Liver (tissue), 9 donors: ENCODE measurements around the gene SHOX. TPM values are rescaled to one million over a fixed set of nuclear protein-coding genes. Genes with fewer than 3 reads are reported as not detected.

Experiments used
- DNase-seq: peaks from one replicate; pipeline ENCODE4 v3.0.0-alpha.2; 2017; ENCODE audit warnings: low spot score
- H3K27ac ChIP-seq, 2 donors: one replicate each; pipeline ENCODE4 v1.7.0; 2013; ENCODE audit warnings: inconsistent platforms in 2 of 2, low read length in 2 of 2, control low read depth in 1 of 2, low read depth in 1 of 2, mild to moderate bottlenecking in 1 of 2
- H3K27me3 ChIP-seq, 4 donors: one replicate each; pipeline versions ENCODE4 v1.6.1 to v1.7.0; 2013; ENCODE audit warnings: low read length in 3 of 4, inconsistent platforms in 1 of 4, mild to moderate bottlenecking in 1 of 4, moderate library complexity in 1 of 4; ENCODE audit not compliant: control insufficient read depth in 4 of 4, insufficient read depth in 4 of 4
- H3K36me3 ChIP-seq, 4 donors: one replicate each; pipeline versions ENCODE4 v1.6.1 to v1.7.0; 2013; ENCODE audit warnings: low read length in 3 of 4, mild to moderate bottlenecking in 3 of 4, low read depth in 1 of 4, moderate library complexity in 1 of 4; ENCODE audit not compliant: control insufficient read depth in 4 of 4, insufficient read depth in 3 of 4
- H3K4me1 ChIP-seq, 4 donors: one replicate each; pipeline versions ENCODE4 v1.6.1 to v1.7.0; 2013; ENCODE audit warnings: low read length in 3 of 4, mild to moderate bottlenecking in 3 of 4, moderate library complexity in 1 of 4; ENCODE audit not compliant: control insufficient read depth in 4 of 4, insufficient read depth in 4 of 4
- H3K4me3 ChIP-seq, 3 donors: one replicate each; pipeline versions ENCODE4 v1.6.1 to v1.7.0; 2013; ENCODE audit warnings: low read length in 3 of 3, control low read depth in 1 of 3, low read depth in 1 of 3, mild to moderate bottlenecking in 1 of 3
- H3K9ac ChIP-seq, 2 donors: one replicate each; pipeline ENCODE4 v1.7.0; 2013; ENCODE audit warnings: low read length in 2 of 2, mild to moderate bottlenecking in 2 of 2, moderate library complexity in 2 of 2, control low read depth in 1 of 2, low read depth in 1 of 2
- H3K9me3 ChIP-seq, 4 donors: one replicate each; pipeline versions ENCODE4 v1.6.1 to v1.7.0; 2013; ENCODE audit warnings: low read length in 3 of 4; ENCODE audit not compliant: control insufficient read depth in 4 of 4
- EGR1 ChIP-seq, 2 donors: IDR thresholded peaks; 2 replicates each; pipeline ENCODE4 v1.6.1; 2016 to 2018; ENCODE audit warnings: antibody characterized with exemption in 2 of 2, low read depth in 2 of 2
- FOXA1 ChIP-seq: IDR thresholded peaks from 2 replicates; pipeline ENCODE4 v1.6.1; 2016; ENCODE audit warnings: antibody characterized with exemption
- FOXA2 ChIP-seq: IDR thresholded peaks from 2 replicates; pipeline ENCODE4 v1.6.1; 2016; ENCODE audit warnings: antibody characterized with exemption
- GABPA ChIP-seq, 2 donors: IDR thresholded peaks in 1 of 2; conservative IDR thresholded peaks in 1 of 2; 2 replicates each; pipeline ENCODE4 v1.6.1; 2016; ENCODE audit warnings: antibody characterized with exemption in 2 of 2, mild to moderate bottlenecking in 1 of 2, moderate library complexity in 1 of 2
- HNF4G ChIP-seq: IDR thresholded peaks from 2 replicates; pipeline ENCODE4 v1.6.1; 2016; ENCODE audit warnings: antibody characterized with exemption
- NR2F2 ChIP-seq: IDR thresholded peaks from 2 replicates; pipeline ENCODE4 v1.6.1; 2016; ENCODE audit warnings: antibody characterized with exemption
- RAD21 ChIP-seq, 2 donors: IDR thresholded peaks; 2 replicates each; pipeline ENCODE4 v1.6.1; 2016; ENCODE audit warnings: antibody characterized with exemption in 2 of 2, mild to moderate bottlenecking in 2 of 2
- RXRA ChIP-seq, 2 donors: IDR thresholded peaks; 2 replicates each; pipeline ENCODE4 v1.6.1; 2017 to 2018; ENCODE audit warnings: antibody characterized with exemption in 2 of 2, mild to moderate bottlenecking in 1 of 2
- SP1 ChIP-seq: IDR thresholded peaks from 2 replicates; pipeline ENCODE4 v1.6.1; 2018; ENCODE audit warnings: antibody characterized with exemption, mild to moderate bottlenecking
- TAF1 ChIP-seq: conservative IDR thresholded peaks from 2 replicates; pipeline ENCODE4 v1.6.1; 2016; ENCODE audit warnings: antibody characterized with exemption, mild to moderate bottlenecking
- YY1 ChIP-seq: IDR thresholded peaks from 2 replicates; pipeline ENCODE4 v1.6.1; 2016; ENCODE audit warnings: antibody characterized with exemption, mild to moderate bottlenecking
- WGBS: extraction: QIAGEN DNeasy Blood & Tissue Kit; methylation state at CpG from one replicate; pipeline ENCODE4 v1.1.7; 2013; 5-methylcytosine and 5-hydroxymethylcytosine counted together
- polyA plus RNA-seq, 2 donors: library from polyadenylated mRNA; stranded (reverse) in 1 of 2; unstranded in 1 of 2; fragments of 200-250 nt in 1 of 2; fragments of >200 nt in 1 of 2; fragmentation: Nextera tagmentation in 1 of 2; extraction: Ambion mirVana in 1 of 2; gene quantifications; one replicate each; pipeline versions ENCODE4 v1.2.1 to v1.2.3, GENCODE V29; 2013 to 2015
- total RNA-seq, 2 donors: library from RNA; depleted of rRNA; stranded (reverse); fragments of >200 nt; gene quantifications; one replicate each; pipeline ENCODE4 v1.2.3, GENCODE V29; 2014
- TF ChIP-seq, protein P1 (sequence below): IDR thresholded peaks from 2 replicates; pipeline ENCODE4 v1.6.1; 2016; ENCODE audit warnings: antibody characterized with exemption, mild to moderate bottlenecking
- TF ChIP-seq, protein P2 (sequence below): IDR thresholded peaks from 2 replicates; pipeline ENCODE4 v1.6.1; 2016; ENCODE audit warnings: antibody characterized with exemption
- TF ChIP-seq, protein P3 (sequence below): IDR thresholded peaks from 2 replicates; pipeline ENCODE4 v1.6.1; 2016; ENCODE audit warnings: antibody characterized with exemption
- TF ChIP-seq, protein P4 (sequence below): fragments of 150-350 bp; IDR thresholded peaks from 2 replicates; pipeline ENCODE4 v1.5.1; 2017; ENCODE audit warnings: improper control_type of control experiment, low read depth, low read length; ENCODE audit not compliant: missing input control
- TF ChIP-seq, protein P5 (sequence below): IDR thresholded peaks from 2 replicates; pipeline ENCODE4 v1.6.1; 2016; ENCODE audit warnings: antibody characterized with exemption
- donor health status: healthy.
- donor health status: healthy.
- donor health status: healthy.
- donor health status: healthy.
- donor health status: healthy.

Gene SHOX
- total and polyA plus RNA-seq, 4 donors = not detected

DNA sequence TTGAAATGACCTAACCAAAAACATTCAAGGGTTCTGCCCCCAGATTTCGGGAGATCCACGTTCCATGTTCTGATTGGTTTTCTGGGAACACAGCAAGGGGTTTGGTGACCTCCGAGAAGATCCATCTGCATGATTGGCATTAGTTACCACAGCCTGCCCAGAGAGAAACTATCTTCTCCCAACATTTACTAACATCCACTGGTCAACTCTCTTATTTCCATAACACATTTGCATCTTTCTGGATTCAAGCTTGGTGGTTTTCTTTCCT lies 15.6 kb downstream of the SHOX start:
- DNase-seq = no peak

DNA sequence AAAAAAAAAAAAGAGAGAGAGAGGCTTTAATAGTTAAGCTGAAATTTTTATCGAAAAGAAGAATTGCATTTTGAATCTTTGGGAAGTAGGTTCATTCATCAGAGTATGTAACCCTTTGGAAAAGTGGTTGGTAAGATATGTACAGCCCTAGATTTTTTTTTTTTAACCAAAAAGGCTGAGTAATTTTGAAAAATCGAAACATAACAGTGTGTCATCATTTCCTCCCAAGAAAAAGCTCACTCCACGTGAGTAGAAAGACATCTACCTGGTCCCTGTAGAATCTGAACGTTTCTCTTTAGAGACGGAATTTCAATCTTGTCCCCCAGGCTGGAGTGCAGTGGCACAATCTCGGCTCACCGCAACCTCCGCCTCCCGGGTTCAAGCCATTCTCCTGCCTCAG lies 16.2 kb downstream of the SHOX start:
- Histone ChIP-seq H3K9ac (no peak overlapping the region), H3K27ac (no peak overlapping the region), H3K9me3 (no peaks in the 10 kb centered on the region), H3K36me3 (no peaks in the 10 kb centered on the region), H3K4me3 (no peak overlapping the region), H3K27me3 (peaks cover 0 to 19% (median 3%) of the 10 kb centered on the region in 4 donors), H3K4me1 (no peaks in the 10 kb centered on the region)
- WGBS = 69% methylated on average over 9 of the region's 9 CpGs
- TF ChIP-seq, protein P1, sequence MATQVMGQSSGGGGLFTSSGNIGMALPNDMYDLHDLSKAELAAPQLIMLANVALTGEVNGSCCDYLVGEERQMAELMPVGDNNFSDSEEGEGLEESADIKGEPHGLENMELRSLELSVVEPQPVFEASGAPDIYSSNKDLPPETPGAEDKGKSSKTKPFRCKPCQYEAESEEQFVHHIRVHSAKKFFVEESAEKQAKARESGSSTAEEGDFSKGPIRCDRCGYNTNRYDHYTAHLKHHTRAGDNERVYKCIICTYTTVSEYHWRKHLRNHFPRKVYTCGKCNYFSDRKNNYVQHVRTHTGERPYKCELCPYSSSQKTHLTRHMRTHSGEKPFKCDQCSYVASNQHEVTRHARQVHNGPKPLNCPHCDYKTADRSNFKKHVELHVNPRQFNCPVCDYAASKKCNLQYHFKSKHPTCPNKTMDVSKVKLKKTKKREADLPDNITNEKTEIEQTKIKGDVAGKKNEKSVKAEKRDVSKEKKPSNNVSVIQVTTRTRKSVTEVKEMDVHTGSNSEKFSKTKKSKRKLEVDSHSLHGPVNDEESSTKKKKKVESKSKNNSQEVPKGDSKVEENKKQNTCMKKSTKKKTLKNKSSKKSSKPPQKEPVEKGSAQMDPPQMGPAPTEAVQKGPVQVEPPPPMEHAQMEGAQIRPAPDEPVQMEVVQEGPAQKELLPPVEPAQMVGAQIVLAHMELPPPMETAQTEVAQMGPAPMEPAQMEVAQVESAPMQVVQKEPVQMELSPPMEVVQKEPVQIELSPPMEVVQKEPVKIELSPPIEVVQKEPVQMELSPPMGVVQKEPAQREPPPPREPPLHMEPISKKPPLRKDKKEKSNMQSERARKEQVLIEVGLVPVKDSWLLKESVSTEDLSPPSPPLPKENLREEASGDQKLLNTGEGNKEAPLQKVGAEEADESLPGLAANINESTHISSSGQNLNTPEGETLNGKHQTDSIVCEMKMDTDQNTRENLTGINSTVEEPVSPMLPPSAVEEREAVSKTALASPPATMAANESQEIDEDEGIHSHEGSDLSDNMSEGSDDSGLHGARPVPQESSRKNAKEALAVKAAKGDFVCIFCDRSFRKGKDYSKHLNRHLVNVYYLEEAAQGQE = no peak
- TF ChIP-seq HNF4G (no peak), YY1 (no peak), RAD21 (IDR thresholded peaks at IDR 0.05) (no peak), SP1 (no peak), FOXA2 (no peak), RXRA (IDR thresholded peaks at IDR 0.05) (no peak), TAF1 (no peak), GABPA (IDR thresholded peaks at IDR 0.05 in 1 of 2, conservative IDR thresholded peaks at IDR 0.05 in 1 of 2) (no peak), FOXA1 (no peak), NR2F2 (no peak), EGR1 (IDR thresholded peaks at IDR 0.05; ENCODE audit: low read depth in 2 of 2) (no peak)
- TF ChIP-seq, protein P2, sequence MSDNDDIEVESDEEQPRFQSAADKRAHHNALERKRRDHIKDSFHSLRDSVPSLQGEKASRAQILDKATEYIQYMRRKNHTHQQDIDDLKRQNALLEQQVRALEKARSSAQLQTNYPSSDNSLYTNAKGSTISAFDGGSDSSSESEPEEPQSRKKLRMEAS = no peak
- TF ChIP-seq, protein P3, sequence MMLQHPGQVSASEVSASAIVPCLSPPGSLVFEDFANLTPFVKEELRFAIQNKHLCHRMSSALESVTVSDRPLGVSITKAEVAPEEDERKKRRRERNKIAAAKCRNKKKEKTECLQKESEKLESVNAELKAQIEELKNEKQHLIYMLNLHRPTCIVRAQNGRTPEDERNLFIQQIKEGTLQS = no peak
- TF ChIP-seq, protein P4, sequence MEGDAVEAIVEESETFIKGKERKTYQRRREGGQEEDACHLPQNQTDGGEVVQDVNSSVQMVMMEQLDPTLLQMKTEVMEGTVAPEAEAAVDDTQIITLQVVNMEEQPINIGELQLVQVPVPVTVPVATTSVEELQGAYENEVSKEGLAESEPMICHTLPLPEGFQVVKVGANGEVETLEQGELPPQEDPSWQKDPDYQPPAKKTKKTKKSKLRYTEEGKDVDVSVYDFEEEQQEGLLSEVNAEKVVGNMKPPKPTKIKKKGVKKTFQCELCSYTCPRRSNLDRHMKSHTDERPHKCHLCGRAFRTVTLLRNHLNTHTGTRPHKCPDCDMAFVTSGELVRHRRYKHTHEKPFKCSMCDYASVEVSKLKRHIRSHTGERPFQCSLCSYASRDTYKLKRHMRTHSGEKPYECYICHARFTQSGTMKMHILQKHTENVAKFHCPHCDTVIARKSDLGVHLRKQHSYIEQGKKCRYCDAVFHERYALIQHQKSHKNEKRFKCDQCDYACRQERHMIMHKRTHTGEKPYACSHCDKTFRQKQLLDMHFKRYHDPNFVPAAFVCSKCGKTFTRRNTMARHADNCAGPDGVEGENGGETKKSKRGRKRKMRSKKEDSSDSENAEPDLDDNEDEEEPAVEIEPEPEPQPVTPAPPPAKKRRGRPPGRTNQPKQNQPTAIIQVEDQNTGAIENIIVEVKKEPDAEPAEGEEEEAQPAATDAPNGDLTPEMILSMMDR = no peak
- no peak for DNase-seq

More for the DNA sequence above, 15.6 kb downstream of the SHOX start:
- H3K9me3 ChIP-seq = no peaks in the 10 kb centered on the region
- H3K36me3 ChIP-seq = no peaks in the 10 kb centered on the region
- no peak overlapping the region for H3K27ac ChIP-seq
- no peaks in the 10 kb centered on the region for H3K4me1 ChIP-seq
- TF ChIP-seq, protein P4 = no peak
- no peak for TF ChIP-seq GABPA (IDR thresholded peaks at IDR 0.05 in 1 of 2, conservative IDR thresholded peaks at IDR 0.05 in 1 of 2)
- no peak for TF ChIP-seq NR2F2
- TF ChIP-seq, protein P5, sequence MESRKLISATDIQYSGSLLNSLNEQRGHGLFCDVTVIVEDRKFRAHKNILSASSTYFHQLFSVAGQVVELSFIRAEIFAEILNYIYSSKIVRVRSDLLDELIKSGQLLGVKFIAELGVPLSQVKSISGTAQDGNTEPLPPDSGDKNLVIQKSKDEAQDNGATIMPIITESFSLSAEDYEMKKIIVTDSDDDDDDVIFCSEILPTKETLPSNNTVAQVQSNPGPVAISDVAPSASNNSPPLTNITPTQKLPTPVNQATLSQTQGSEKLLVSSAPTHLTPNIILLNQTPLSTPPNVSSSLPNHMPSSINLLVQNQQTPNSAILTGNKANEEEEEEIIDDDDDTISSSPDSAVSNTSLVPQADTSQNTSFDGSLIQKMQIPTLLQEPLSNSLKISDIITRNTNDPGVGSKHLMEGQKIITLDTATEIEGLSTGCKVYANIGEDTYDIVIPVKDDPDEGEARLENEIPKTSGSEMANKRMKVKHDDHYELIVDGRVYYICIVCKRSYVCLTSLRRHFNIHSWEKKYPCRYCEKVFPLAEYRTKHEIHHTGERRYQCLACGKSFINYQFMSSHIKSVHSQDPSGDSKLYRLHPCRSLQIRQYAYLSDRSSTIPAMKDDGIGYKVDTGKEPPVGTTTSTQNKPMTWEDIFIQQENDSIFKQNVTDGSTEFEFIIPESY = no peak
- TF ChIP-seq TAF1 = no peak
- no peak for TF ChIP-seq FOXA1
- TF ChIP-seq HNF4G = no peak
- no peak overlapping the region for H3K4me3 ChIP-seq
- peaks cover 0 to 22% (median 3%) of the 10 kb centered on the region in 4 donors for H3K27me3 ChIP-seq
- H3K9ac ChIP-seq = no peak overlapping the region
- WGBS = 28% methylated on average over 3 of the region's 3 CpGs
